Stimulated activated CD8-positive, alpha-beta memory T cell treated with anti-CD3 and anti-CD28 coated beads, Interleukin-7, amount 100 ng/mL, for 48 hours (primary cell): Measurements from ENCODE around the gene CCL4L2.
"Not testable (repeated sequence)": the region's sequence is repeated elsewhere in the genome, so short reads cannot be mapped to it uniquely, and the experiment has no call there.

Experiments
- DNase-seq, 2 donors: peaks; one replicate each; pipeline ENCODE4 v3.0.0-alpha.2; 2020; ENCODE audit warnings: low read depth in 1 of 2; ENCODE audit errors: extremely low read depth in 1 of 2

CCL4L2 gene

GRCh38 chr17:36210439-36211211 is at the start of gene CCL4L2:
Gene CCL4L2, plus strand, starts transcription at chr17:36211063.
- not testable (repeated sequence) for DNase-seq

GRCh38 chr17:36168836-36169235 is 42.0 kb upstream of the CCL4L2 start:
- DNase-seq, result not testable (repeated sequence)

- not testable (repeated sequence) for DNase-seq
Observed at GRCh38 chr17:36176536-36176935, 34.3 kb upstream of the CCL4L2 start, which contains the start of gene TBC1D3B. Gene TBC1D3B, minus strand, starts transcription at chr17:36176636. Its CDS starts 1,586 bp downstream, at chr17:36175050.

- DNase-seq, result not testable (repeated sequence)
Observed at GRCh38 chr17:36181446-36182175, 29.3 kb upstream of the CCL4L2 start.

GRCh38 chr17:36182176-36183000 is 28.5 kb upstream of the CCL4L2 start:
- no peak for DNase-seq

GRCh38 chr17:36183001-36183971 is 27.6 kb upstream of the CCL4L2 start:
- no peak for DNase-seq

GRCh38 chr17:36184023-36184765 is 26.7 kb upstream of the CCL4L2 start:
- DNase-seq, result no peak

- DNase-seq, result no peak
Observed at GRCh38 chr17:36185416-36185815, 25.4 kb upstream of the CCL4L2 start.

- DNase-seq, result not testable (repeated sequence)
Observed at GRCh38 chr17:36186810-36187763, 23.8 kb upstream of the CCL4L2 start.

GRCh38 chr17:36187943-36188665 is 22.8 kb upstream of the CCL4L2 start:
- not testable (repeated sequence) for DNase-seq

GRCh38 chr17:36188891-36189306 is 22.0 kb upstream of the CCL4L2 start:
- peak in 1 of 2 donors; percentile 40 for DNase-seq

GRCh38 chr17:36189993-36190392 is 20.9 kb upstream of the CCL4L2 start:
- DNase-seq, result not testable (repeated sequence)

GRCh38 chr17:36190549-36191330 is 20.1 kb upstream of the CCL4L2 start:
- not testable (repeated sequence) for DNase-seq

GRCh38 chr17:36193216-36193775 is 17.6 kb upstream of the CCL4L2 start:
- no peak for DNase-seq

- not testable (repeated sequence) for DNase-seq
Observed at GRCh38 chr17:36194147-36194831, 16.6 kb upstream of the CCL4L2 start.
